ENCODE results near the gene KMT2D.
A peak's percentile ranks its signal among the peaks of the same experiment; 100 is the strongest.
"Not testable (repeated sequence)": the region's sequence is repeated elsewhere in the genome, so short reads cannot be mapped to it uniquely, and the experiment has no call there.

The KMT2D gene

GRCh38 chr12:49079793-49080192 is 19.2 kb upstream of the KMT2D start:
- H3K27me3 ChIP-seq, result no peaks in the 10 kb centered on the region
- H3K9me3 ChIP-seq, result no peaks in the 10 kb centered on the region
- no peak overlapping the region for H3K4me3 ChIP-seq (ENCODE audit: low read depth, low read length)
- no peak for DNase-seq
- no peak for TF ChIP-seq CTCF (IDR thresholded peaks at IDR 0.05; ENCODE audit: low read depth, low read length)
- H3K36me3 ChIP-seq, result no peaks in the 10 kb centered on the region
- no peaks in the 10 kb centered on the region for H3K4me1 ChIP-seq

- no peaks in the 10 kb centered on the region for H3K27me3 ChIP-seq
- TF ChIP-seq CTCF (IDR thresholded peaks at IDR 0.05; ENCODE audit: low read depth, low read length), result no peak
- no peaks in the 10 kb centered on the region for H3K36me3 ChIP-seq
- no peaks in the 10 kb centered on the region for H3K4me1 ChIP-seq
- DNase-seq, result no peak
- no peak overlapping the region for H3K4me3 ChIP-seq (ENCODE audit: low read depth, low read length)
- H3K9me3 ChIP-seq, result no peaks in the 10 kb centered on the region
Measured at GRCh38 chr12:49070971-49071370, 10.4 kb upstream of the KMT2D start.

GRCh38 chr12:49069507-49070346 is 9.1 kb upstream of the KMT2D start, which contains the start of gene RHEBL1:
Gene RHEBL1, minus strand, starts transcription at chr12:49069979. Its CDS starts 194 bp downstream, at chr12:49069785.
- peak within 1 kb of the TSS; percentile 89 for H3K4me3 ChIP-seq (ENCODE audit: low read depth, low read length)
- TF ChIP-seq CTCF (IDR thresholded peaks at IDR 0.05; ENCODE audit: low read depth, low read length), result no peak
- no peaks in the 10 kb centered on the region for H3K4me1 ChIP-seq
- H3K9me3 ChIP-seq, result no peaks in the 10 kb centered on the region
- H3K36me3 ChIP-seq, result no peaks in the 10 kb centered on the region
- no peaks in the 10 kb centered on the region for H3K27me3 ChIP-seq
- peak; percentile 100 for DNase-seq

GRCh38 chr12:49068879-49069506 is 8.4 kb upstream of the KMT2D start:
- Histone ChIP-seq H3K4me1 (no peaks in the 10 kb centered on the region), H3K36me3 (no peaks in the 10 kb centered on the region), H3K9me3 (no peaks in the 10 kb centered on the region), H3K27me3 (no peaks in the 10 kb centered on the region), H3K4me3 (ENCODE audit: low read depth, low read length) (peak overlapping the region; percentile 89)
- no peak for TF ChIP-seq CTCF (IDR thresholded peaks at IDR 0.05; ENCODE audit: low read depth, low read length)
- DNase-seq, result no peak

- no peak for TF ChIP-seq CTCF (IDR thresholded peaks at IDR 0.05; ENCODE audit: low read depth, low read length)
- H3K9me3 ChIP-seq, result no peaks in the 10 kb centered on the region
- H3K4me1 ChIP-seq, result no peaks in the 10 kb centered on the region; the same call in 1 of the 2 replicates
- DNase-seq, result no peak
- H3K27me3 ChIP-seq, result no peaks in the 10 kb centered on the region
- no peak overlapping the region for H3K4me3 ChIP-seq (ENCODE audit: low read depth, low read length)
- no peaks in the 10 kb centered on the region for H3K36me3 ChIP-seq
Measured at GRCh38 chr12:49066120-49066519, 5.5 kb upstream of the KMT2D start.

GRCh38 chr12:49064767-49065152 is 4.2 kb upstream of the KMT2D start:
- no peaks in the 10 kb centered on the region for H3K27me3 ChIP-seq
- TF ChIP-seq CTCF (IDR thresholded peaks at IDR 0.05; ENCODE audit: low read depth, low read length), result no peak
- no peaks in the 10 kb centered on the region; the same call in 1 of the 2 replicates for H3K36me3 ChIP-seq
- no peak for DNase-seq
- no peak overlapping the region for H3K4me3 ChIP-seq (ENCODE audit: low read depth, low read length)
- H3K4me1 ChIP-seq, result no peaks in the 10 kb centered on the region; the same call in 1 of the 2 replicates
- no peaks in the 10 kb centered on the region for H3K9me3 ChIP-seq

GRCh38 chr12:49061916-49062315 is 1.3 kb upstream of the KMT2D start:
- H3K36me3 ChIP-seq; H3K9me3 ChIP-seq; H3K4me3 ChIP-seq (ENCODE audit: low read depth, low read length); H3K27me3 ChIP-seq; H3K4me1 ChIP-seq; DNase-seq: not testable (repeated sequence)
